Measurements from ENCODE around the gene DCBLD2. TPM values are rescaled to one million over a fixed set of nuclear protein-coding genes. Genes with fewer than 3 reads are reported as not detected.
"Not testable (repeated sequence)": the region's sequence is repeated elsewhere in the genome, so short reads cannot be mapped to it uniquely, and the experiment has no call there.

Gene DCBLD2
- polyA plus RNA-seq, 2 donors = 2.5 to 3.0 TPM

DNA sequence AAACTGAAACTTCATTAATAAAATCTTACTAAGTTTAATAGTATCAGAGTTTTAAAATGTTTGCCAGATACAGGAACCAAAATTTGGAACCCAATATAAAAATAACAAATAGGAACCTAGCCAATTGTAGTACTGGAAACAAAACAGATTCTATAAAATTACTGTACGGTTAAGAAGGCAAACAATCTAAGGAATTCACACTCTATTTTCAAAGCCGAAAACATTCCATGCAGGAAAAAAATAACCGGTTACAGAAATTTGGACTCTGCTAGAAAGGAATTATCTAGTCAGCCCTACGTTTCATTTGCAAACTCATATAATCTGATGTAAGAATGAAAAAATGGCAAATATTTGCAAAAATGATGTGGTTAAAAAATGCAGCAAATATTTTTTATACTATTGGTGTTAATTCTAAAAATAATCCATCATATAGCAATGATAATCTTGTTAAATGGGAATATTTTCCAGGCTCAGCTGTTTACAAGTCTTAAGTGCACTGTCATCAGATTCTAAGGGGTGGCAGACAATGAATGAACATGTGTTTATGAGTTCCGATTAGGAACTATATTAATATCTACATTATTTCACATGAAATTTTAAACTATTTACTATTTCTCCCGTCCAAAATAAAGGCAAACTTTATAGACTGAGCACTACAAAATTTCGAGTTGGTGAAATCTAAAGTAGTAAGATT is 58.1 kb downstream of the DCBLD2 start:
- no peaks in the 10 kb centered on the region for H3K27me3 ChIP-seq (ENCODE audit: control insufficient read depth in 1 of 2, insufficient read depth in 2 of 2, low read length in 2 of 2)
- no peak overlapping the region for H3K27ac ChIP-seq (ENCODE audit: low read depth in 2 of 2, low read length in 1 of 2)
- H3K9me3 ChIP-seq (ENCODE audit: control insufficient read depth in 2 of 2, insufficient read depth in 1 of 2, low read depth in 1 of 2, low read length in 1 of 2) = no peaks in the 10 kb centered on the region
- H3K4me3 ChIP-seq (ENCODE audit: low read depth in 1 of 2, low read length in 2 of 2) = no peak overlapping the region
- H3K4me1 ChIP-seq (ENCODE audit: control insufficient read depth in 2 of 2, insufficient read depth in 2 of 2, low read length in 1 of 2) = no peaks in the 10 kb centered on the region
- no peaks in the 10 kb centered on the region for H3K36me3 ChIP-seq (ENCODE audit: control insufficient read depth in 2 of 2, insufficient read depth in 2 of 2, low read length in 1 of 2)
- 67 to 76% methylated on average over 7 of the region's 7 CpGs for WGBS, 2 donors

DNA sequence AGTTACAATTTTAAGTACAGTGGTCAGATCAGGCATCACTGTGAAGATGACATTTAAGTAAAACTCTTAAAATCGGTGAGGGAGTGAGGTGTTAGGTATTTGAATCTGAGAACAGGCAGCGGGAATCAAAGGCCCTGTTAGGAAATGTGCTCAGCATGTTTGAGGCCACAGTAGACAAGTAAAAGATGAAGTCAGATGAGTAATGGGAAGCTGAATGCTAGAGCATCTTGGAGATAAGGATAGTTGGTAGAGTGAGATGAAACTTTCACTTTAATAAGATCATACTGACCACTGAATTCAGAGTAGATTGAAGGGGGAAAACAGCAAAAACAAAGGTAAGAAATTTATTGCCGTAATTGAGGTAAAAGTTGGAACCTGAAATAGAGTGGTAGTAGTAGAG is 61.6 kb downstream of the DCBLD2 start:
- 92 to 95% methylated on average over 3 of the region's 3 CpGs for WGBS, 2 donors

DNA sequence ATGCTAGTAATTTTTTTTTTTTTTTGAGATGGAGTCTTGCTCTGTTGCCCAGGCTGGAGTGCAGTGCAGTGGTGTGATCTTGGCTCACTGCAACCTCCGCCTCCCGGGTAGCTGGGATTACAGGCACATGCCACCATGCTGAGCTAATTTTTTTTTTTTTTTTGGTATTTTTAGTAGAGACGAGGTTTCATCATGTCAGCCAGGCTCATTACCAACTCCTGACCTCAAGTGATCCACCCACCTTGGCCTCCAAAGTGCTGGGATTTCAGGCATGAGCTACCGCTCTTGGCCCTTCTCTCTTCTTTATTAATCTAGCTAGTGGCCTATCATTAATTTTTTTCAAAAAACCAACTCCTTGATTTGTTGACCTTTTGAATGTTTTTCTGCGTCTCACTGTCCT is 70.4 kb downstream of the DCBLD2 start:
- H3K27ac ChIP-seq (ENCODE audit: low read depth in 2 of 2, low read length in 1 of 2); H3K27me3 ChIP-seq (ENCODE audit: control insufficient read depth in 1 of 2, insufficient read depth in 2 of 2, low read length in 2 of 2); H3K36me3 ChIP-seq (ENCODE audit: control insufficient read depth in 2 of 2, insufficient read depth in 2 of 2, low read length in 1 of 2); H3K4me1 ChIP-seq (ENCODE audit: control insufficient read depth in 2 of 2, insufficient read depth in 2 of 2, low read length in 1 of 2); H3K9me3 ChIP-seq (ENCODE audit: control insufficient read depth in 2 of 2, insufficient read depth in 1 of 2, low read depth in 1 of 2, low read length in 1 of 2); H3K4me3 ChIP-seq (ENCODE audit: low read depth in 1 of 2, low read length in 2 of 2): not testable (repeated sequence)
- 96 to 100% methylated on average over 5 of the region's 5 CpGs for WGBS, 2 donors

More for the DNA sequence above, 61.6 kb downstream of the DCBLD2 start:
- Histone ChIP-seq H3K36me3 (ENCODE audit: control insufficient read depth in 2 of 2, insufficient read depth in 2 of 2, low read length in 1 of 2) (no peaks in the 10 kb centered on the region), H3K27me3 (ENCODE audit: control insufficient read depth in 1 of 2, insufficient read depth in 2 of 2, low read length in 2 of 2) (no peaks in the 10 kb centered on the region), H3K4me1 (ENCODE audit: control insufficient read depth in 2 of 2, insufficient read depth in 2 of 2, low read length in 1 of 2) (no peaks in the 10 kb centered on the region), H3K9me3 (ENCODE audit: control insufficient read depth in 2 of 2, insufficient read depth in 1 of 2, low read depth in 1 of 2, low read length in 1 of 2) (no peaks in the 10 kb centered on the region), H3K4me3 (ENCODE audit: low read depth in 1 of 2, low read length in 2 of 2) (no peak overlapping the region), H3K27ac (ENCODE audit: low read depth in 2 of 2, low read length in 1 of 2) (no peak overlapping the region)

DNA sequence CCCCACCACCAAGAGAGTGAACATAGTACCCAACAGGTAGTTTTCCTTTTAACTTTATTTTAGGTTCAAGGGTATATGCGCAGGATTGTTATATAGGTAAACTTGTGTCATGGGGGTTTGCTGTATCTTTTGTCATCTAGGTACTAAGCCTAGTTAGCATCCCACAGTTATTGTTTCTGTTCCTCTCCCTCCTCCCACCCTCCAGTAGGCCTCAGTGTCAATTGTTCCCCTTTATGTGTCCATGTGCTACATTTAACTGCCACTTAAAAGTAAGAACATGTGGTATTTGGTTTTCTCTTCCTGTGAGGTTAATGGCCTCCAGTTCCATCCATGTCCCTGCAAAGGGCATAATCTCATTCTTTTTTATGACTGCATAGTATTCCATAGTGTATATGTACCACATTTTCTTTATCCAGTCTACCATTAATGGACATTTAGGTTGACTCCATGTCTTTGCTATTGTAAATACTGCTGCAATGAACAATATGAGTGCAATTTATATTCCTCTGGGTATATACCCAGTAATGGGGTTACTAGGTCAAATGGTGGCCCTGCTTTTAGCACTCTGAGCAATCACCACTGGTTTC is 72.2 kb downstream of the DCBLD2 start:
- no peaks in the 10 kb centered on the region for H3K36me3 ChIP-seq (ENCODE audit: control insufficient read depth in 2 of 2, insufficient read depth in 2 of 2, low read length in 1 of 2)
- H3K4me3 ChIP-seq (ENCODE audit: low read depth in 1 of 2, low read length in 2 of 2) = no peak overlapping the region
- H3K27me3 ChIP-seq (ENCODE audit: control insufficient read depth in 1 of 2, insufficient read depth in 2 of 2, low read length in 2 of 2) = no peaks in the 10 kb centered on the region
- H3K9me3 ChIP-seq (ENCODE audit: control insufficient read depth in 2 of 2, insufficient read depth in 1 of 2, low read depth in 1 of 2, low read length in 1 of 2) = no peaks in the 10 kb centered on the region
- WGBS, 2 donors = 100% methylated on average over 1 of the region's 1 CpG
- no peak overlapping the region for H3K27ac ChIP-seq (ENCODE audit: low read depth in 2 of 2, low read length in 1 of 2)
- no peaks in the 10 kb centered on the region for H3K4me1 ChIP-seq (ENCODE audit: control insufficient read depth in 2 of 2, insufficient read depth in 2 of 2, low read length in 1 of 2)

DNA sequence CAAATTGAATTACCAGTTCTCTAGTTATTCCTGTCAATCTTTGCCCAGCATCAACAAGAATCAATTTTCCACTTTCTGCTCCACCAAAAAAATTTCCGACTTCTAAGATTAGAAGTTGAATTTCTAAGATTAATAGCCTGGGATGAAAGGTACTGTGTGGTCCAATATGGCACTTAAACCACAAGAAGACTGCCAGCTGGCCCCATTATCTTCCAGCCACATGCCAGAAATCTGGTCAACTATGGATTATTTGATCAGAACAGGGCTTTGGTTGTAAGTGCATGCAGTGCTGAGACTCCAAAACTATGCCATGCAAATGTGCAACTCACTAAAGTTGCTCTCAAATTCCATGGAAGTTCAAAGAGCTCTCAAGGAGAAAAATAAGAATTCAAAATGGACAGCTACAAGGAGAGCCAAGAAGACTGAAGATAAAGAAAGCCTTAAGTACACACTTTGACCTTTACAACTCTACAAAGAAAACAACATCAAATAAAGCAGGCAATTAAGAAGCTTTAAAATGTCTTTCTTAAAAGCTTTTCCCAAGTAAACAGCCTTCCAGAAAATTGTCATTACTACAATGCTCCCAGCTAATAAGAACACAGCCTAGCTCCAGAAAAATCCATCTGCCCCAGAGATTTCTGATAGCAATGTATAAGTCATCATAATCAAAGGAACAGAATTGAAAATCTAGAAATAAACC is 74.1 kb downstream of the DCBLD2 start:
- Histone ChIP-seq H3K27ac (ENCODE audit: low read depth in 2 of 2, low read length in 1 of 2) (no peak overlapping the region), H3K27me3 (ENCODE audit: control insufficient read depth in 1 of 2, insufficient read depth in 2 of 2, low read length in 2 of 2) (no peaks in the 10 kb centered on the region), H3K4me3 (ENCODE audit: low read depth in 1 of 2, low read length in 2 of 2) (no peak overlapping the region), H3K9me3 (ENCODE audit: control insufficient read depth in 2 of 2, insufficient read depth in 1 of 2, low read depth in 1 of 2, low read length in 1 of 2) (no peaks in the 10 kb centered on the region), H3K4me1 (ENCODE audit: control insufficient read depth in 2 of 2, insufficient read depth in 2 of 2, low read length in 1 of 2) (no peaks in the 10 kb centered on the region), H3K36me3 (ENCODE audit: control insufficient read depth in 2 of 2, insufficient read depth in 2 of 2, low read length in 1 of 2) (no peaks in the 10 kb centered on the region)
- WGBS, 2 donors = 35 to 44% methylated on average over 1 of the region's 1 CpG

DNA sequence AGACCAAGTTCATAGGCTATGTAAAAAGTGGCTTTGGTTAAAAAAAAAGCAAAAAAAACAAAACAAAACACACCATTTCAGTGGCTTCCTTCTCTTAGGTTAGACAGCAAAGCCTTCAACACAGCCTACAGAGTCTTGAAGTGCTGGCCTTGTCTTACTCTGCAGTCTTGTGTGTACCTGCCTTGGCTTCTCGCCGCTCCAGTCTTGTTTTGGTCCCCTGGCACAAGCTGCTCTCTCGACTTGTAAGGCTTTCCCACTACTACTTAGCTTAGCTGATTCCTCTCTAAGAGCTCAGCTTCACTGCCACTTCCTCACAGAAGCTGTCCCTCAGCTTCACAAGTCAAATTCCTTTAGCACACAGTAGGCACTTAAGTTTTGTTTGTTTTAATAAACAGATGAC is 75.4 kb downstream of the DCBLD2 start:
- H3K27me3 ChIP-seq (ENCODE audit: control insufficient read depth in 1 of 2, insufficient read depth in 2 of 2, low read length in 2 of 2) = no peaks in the 10 kb centered on the region
- no peak overlapping the region for H3K27ac ChIP-seq (ENCODE audit: low read depth in 2 of 2, low read length in 1 of 2)
- H3K9me3 ChIP-seq (ENCODE audit: control insufficient read depth in 2 of 2, insufficient read depth in 1 of 2, low read depth in 1 of 2, low read length in 1 of 2) = no peaks in the 10 kb centered on the region
- H3K4me1 ChIP-seq (ENCODE audit: control insufficient read depth in 2 of 2, insufficient read depth in 2 of 2, low read length in 1 of 2) = no peaks in the 10 kb centered on the region
- 41 to 69% methylated on average over 3 of the region's 3 CpGs for WGBS, 2 donors
- H3K36me3 ChIP-seq (ENCODE audit: control insufficient read depth in 2 of 2, insufficient read depth in 2 of 2, low read length in 1 of 2) = no peaks in the 10 kb centered on the region
- no peak overlapping the region for H3K4me3 ChIP-seq (ENCODE audit: low read depth in 1 of 2, low read length in 2 of 2)

DNA sequence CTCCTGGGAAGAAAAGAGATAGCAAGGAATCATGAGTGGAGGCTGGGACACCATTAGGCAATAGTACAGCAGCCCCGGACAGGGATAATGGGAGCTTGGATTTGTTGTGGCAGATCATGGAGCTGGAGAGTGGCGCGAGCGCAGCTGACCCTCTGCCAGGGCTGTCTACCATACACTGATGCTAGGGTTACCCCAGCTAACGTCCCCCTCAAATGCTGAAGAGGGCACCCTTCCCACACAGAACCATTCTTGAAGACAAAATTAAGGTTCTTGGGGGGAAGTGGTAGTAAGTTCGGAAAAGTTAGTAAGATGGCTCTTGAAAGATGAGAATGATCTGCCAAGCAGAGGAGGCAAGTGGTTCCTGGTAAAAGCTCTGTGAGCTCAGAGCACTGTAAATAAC is 77.2 kb downstream of the DCBLD2 start:
- 93 to 97% methylated on average over 6 of the region's 6 CpGs for WGBS, 2 donors

DNA sequence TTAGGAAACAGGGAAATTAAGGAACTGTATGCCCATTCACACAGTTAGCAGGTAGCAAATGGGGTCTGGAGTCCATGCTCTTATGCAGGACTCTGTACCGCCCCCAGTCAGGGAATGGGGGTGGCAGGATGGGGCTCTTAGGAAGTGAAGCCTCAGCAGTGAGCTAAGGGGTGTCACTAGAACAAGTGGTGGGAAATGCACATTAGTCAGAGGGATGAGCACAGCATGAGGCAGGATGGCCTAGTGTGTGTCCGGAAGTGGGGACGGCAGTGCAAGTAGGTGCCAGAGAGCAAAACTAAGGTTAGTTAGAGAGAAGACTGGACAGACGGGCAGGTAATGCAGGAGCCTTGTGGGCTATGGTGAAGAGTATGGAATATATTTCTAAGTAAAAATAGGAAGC is 77.7 kb downstream of the DCBLD2 start:
- WGBS, 2 donors = 96 to 97% methylated on average over 4 of the region's 4 CpGs
- H3K9me3 ChIP-seq (ENCODE audit: control insufficient read depth in 2 of 2, insufficient read depth in 1 of 2, low read depth in 1 of 2, low read length in 1 of 2) = no peaks in the 10 kb centered on the region
- H3K27ac ChIP-seq (ENCODE audit: low read depth in 2 of 2, low read length in 1 of 2) = no peak overlapping the region
- H3K4me1 ChIP-seq (ENCODE audit: control insufficient read depth in 2 of 2, insufficient read depth in 2 of 2, low read length in 1 of 2) = no peaks in the 10 kb centered on the region
- H3K36me3 ChIP-seq (ENCODE audit: control insufficient read depth in 2 of 2, insufficient read depth in 2 of 2, low read length in 1 of 2) = no peaks in the 10 kb centered on the region
- no peaks in the 10 kb centered on the region for H3K27me3 ChIP-seq (ENCODE audit: control insufficient read depth in 1 of 2, insufficient read depth in 2 of 2, low read length in 2 of 2)
- no peak overlapping the region for H3K4me3 ChIP-seq (ENCODE audit: low read depth in 1 of 2, low read length in 2 of 2)

More for the DNA sequence above, 77.2 kb downstream of the DCBLD2 start:
- no peaks in the 10 kb centered on the region for H3K36me3 ChIP-seq (ENCODE audit: control insufficient read depth in 2 of 2, insufficient read depth in 2 of 2, low read length in 1 of 2)
- no peaks in the 10 kb centered on the region for H3K27me3 ChIP-seq (ENCODE audit: control insufficient read depth in 1 of 2, insufficient read depth in 2 of 2, low read length in 2 of 2)
- H3K9me3 ChIP-seq (ENCODE audit: control insufficient read depth in 2 of 2, insufficient read depth in 1 of 2, low read depth in 1 of 2, low read length in 1 of 2) = no peaks in the 10 kb centered on the region
- H3K4me1 ChIP-seq (ENCODE audit: control insufficient read depth in 2 of 2, insufficient read depth in 2 of 2, low read length in 1 of 2) = no peaks in the 10 kb centered on the region
- no peak overlapping the region for H3K27ac ChIP-seq (ENCODE audit: low read depth in 2 of 2, low read length in 1 of 2)
- no peak overlapping the region for H3K4me3 ChIP-seq (ENCODE audit: low read depth in 1 of 2, low read length in 2 of 2)

DNA sequence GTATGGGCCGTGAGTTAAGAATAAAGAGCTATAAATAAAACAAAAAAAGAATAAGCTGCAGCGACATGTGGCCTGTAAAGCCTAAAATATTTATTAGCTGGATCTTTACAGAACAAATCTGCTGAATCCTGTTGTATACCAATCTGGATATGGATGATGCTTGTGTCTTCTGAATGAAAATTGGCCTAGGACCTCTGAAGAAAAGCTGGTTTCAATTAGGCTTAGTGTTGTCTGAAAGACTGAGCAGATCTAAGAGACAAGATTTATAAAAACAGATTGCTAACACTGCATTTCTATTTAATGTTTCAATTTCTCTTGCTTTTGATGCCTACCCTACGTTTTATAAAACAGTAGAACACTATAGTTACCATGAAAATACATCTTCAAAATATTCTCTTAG is 80.4 kb downstream of the DCBLD2 start:
- H3K27me3 ChIP-seq (ENCODE audit: control insufficient read depth in 1 of 2, insufficient read depth in 2 of 2, low read length in 2 of 2) = no peaks in the 10 kb centered on the region
- no peak overlapping the region for H3K27ac ChIP-seq (ENCODE audit: low read depth in 2 of 2, low read length in 1 of 2)
- 60 to 71% methylated on average over 3 of the region's 3 CpGs for WGBS, 2 donors
- H3K9me3 ChIP-seq (ENCODE audit: control insufficient read depth in 2 of 2, insufficient read depth in 1 of 2, low read depth in 1 of 2, low read length in 1 of 2) = no peaks in the 10 kb centered on the region
- no peak overlapping the region for H3K4me3 ChIP-seq (ENCODE audit: low read depth in 1 of 2, low read length in 2 of 2)
- no peaks in the 10 kb centered on the region for H3K4me1 ChIP-seq (ENCODE audit: control insufficient read depth in 2 of 2, insufficient read depth in 2 of 2, low read length in 1 of 2)
- no peaks in the 10 kb centered on the region for H3K36me3 ChIP-seq (ENCODE audit: control insufficient read depth in 2 of 2, insufficient read depth in 2 of 2, low read length in 1 of 2)

Measured in esophagus (tissue), 2 donors.